Endothelial cell of umbilical vein (primary cell): ENCODE data around the gene RAI1.

ENCODE experiments used
- JUN ChIP-seq: IDR thresholded peaks from 2 replicates; pipeline ENCODE4 v1.6.1; 2011; ENCODE audit warnings: borderline replicate concordance, low read depth; ENCODE audit not compliant: insufficient read length, insufficient read depth
- MYC ChIP-seq: IDR thresholded peaks from one replicate; pipeline ENCODE4 v1.6.1; 2011; ENCODE audit warnings: mild to moderate bottlenecking, low read depth, low read length
- POLR2A ChIP-seq: IDR thresholded peaks from 2 replicates; pipeline ENCODE4 v1.6.1; 2012; ENCODE audit warnings: low read depth, mild to moderate bottlenecking, control low read depth, low read length
- POLR2AphosphoS5 ChIP-seq: IDR thresholded peaks from 2 replicates; pipeline ENCODE4 v1.6.1; 2012; ENCODE audit warnings: low read depth, mild to moderate bottlenecking, control low read depth, low read length, moderate library complexity; ENCODE audit not compliant: insufficient read depth
- TF ChIP-seq, protein P1 (sequence below), 2 donors: IDR thresholded peaks; 1 replicate in 1 of 2; 2 replicates in 1 of 2; pipeline ENCODE4 v1.5.1; 2011; ENCODE audit warnings: low read length in 2 of 2, mild to moderate bottlenecking in 2 of 2, moderate library complexity in 2 of 2, control low read depth in 1 of 2, inconsistent platforms in 1 of 2, low read depth in 1 of 2; ENCODE audit not compliant: insufficient read depth in 1 of 2; ENCODE audit errors: extremely low read depth in 1 of 2

DNA sequence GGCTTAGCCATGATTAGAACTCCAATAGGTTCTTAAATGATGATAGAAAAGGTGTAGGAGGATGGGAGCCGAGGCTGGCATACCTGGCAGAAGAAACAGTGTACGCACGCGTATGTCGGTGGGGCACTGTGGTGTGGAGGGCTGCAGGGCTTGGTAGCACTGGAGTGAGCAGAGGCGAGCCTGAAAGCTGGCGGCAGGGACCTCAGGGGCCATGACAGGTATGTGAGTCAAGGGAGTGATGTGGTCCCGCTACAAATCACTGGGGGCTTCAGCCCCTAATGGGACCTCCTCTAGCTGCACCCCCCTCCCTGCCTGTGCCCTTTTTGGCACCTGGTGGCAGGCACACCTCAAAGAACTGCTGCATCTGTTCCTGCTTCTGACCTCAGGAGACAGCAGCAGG lies 67.3 kb downstream of the RAI1 start:
- TF ChIP-seq, protein P1, sequence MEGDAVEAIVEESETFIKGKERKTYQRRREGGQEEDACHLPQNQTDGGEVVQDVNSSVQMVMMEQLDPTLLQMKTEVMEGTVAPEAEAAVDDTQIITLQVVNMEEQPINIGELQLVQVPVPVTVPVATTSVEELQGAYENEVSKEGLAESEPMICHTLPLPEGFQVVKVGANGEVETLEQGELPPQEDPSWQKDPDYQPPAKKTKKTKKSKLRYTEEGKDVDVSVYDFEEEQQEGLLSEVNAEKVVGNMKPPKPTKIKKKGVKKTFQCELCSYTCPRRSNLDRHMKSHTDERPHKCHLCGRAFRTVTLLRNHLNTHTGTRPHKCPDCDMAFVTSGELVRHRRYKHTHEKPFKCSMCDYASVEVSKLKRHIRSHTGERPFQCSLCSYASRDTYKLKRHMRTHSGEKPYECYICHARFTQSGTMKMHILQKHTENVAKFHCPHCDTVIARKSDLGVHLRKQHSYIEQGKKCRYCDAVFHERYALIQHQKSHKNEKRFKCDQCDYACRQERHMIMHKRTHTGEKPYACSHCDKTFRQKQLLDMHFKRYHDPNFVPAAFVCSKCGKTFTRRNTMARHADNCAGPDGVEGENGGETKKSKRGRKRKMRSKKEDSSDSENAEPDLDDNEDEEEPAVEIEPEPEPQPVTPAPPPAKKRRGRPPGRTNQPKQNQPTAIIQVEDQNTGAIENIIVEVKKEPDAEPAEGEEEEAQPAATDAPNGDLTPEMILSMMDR (IDR thresholded peaks at IDR 0.05; ENCODE audit: extremely low read depth in 1 of 2, insufficient read depth in 1 of 2, low read depth in 1 of 2, low read length in 2 of 2), result no peak
- no peak for TF ChIP-seq POLR2A
- TF ChIP-seq MYC, result no peak
- no peak for TF ChIP-seq JUN
- no peak for TF ChIP-seq POLR2AphosphoS5
